H1 (cell line): Measurements from ENCODE around the gene ZDHHC3. TPM values are rescaled to one million over a fixed set of nuclear protein-coding genes. Genes with fewer than 3 reads are reported as not detected.

Experiments
- CTCF ChIA-PET: fragments of 300-600 bp; sonication (Branson Sonifier 250); formaldehyde crosslinking; loops from one replicate; lab custom pipeline; 2021; ENCODE audit not compliant: partially characterized antibody; lab: Charles Lee
- POLR2A ChIA-PET: fragments of 300-600 bp; sonication (Branson Sonifier 250); formaldehyde crosslinking; loops from one replicate; lab custom pipeline; 2021; ENCODE audit warnings: inconsistent platforms; ENCODE audit not compliant: partially characterized antibody; lab: Charles Lee
- DNase-seq, 2 experiments: peaks; one replicate each; pipeline versions ENCODE4 v3.0.0 to v3.0.0-alpha.2; 2010 to 2022; ENCODE audit warnings: low spot score in 2 of 2, low read depth in 1 of 2, mixed read lengths in 1 of 2
- FAIRE-seq: peaks from 2 replicates; lab custom pipeline; 2011; peaks lifted over from hg19 to GRCh38; lab: Jason Lieb, UNC
- H2AFZ ChIP-seq: 2 replicates; pipeline ENCODE4 v1.8.1; 2012; ENCODE audit warnings: low read length, inconsistent platforms
- H2AK5ac ChIP-seq: 2 replicates; pipeline ENCODE4 v1.6.1; 2013; ENCODE audit warnings: low read depth, low read length
- H2BK120ac ChIP-seq: replicated peaks from 2 replicates; pipeline ENCODE3; 2013; ENCODE audit warnings: low read depth, low read length, inconsistent platforms
- H2BK12ac ChIP-seq: 2 replicates; pipeline ENCODE4 v1.6.1; 2013; ENCODE audit warnings: low read depth, low read length
- H2BK15ac ChIP-seq: 2 replicates; pipeline ENCODE4 v1.6.1; 2013; ENCODE audit warnings: low read length
- H2BK20ac ChIP-seq: 2 replicates; pipeline ENCODE4 v1.6.1; 2013; ENCODE audit warnings: low read length
- H2BK5ac ChIP-seq: 2 replicates; pipeline ENCODE4 v1.6.1; 2013; ENCODE audit warnings: low read depth, low read length
- H3K14ac ChIP-seq: 2 replicates; pipeline ENCODE4 v1.6.1; 2013; ENCODE audit warnings: inconsistent platforms; ENCODE audit not compliant: insufficient read length
- H3K18ac ChIP-seq: 2 replicates; pipeline ENCODE4 v1.6.1; 2013; ENCODE audit warnings: low read length; ENCODE audit errors: extremely low read depth
- H3K23ac ChIP-seq: 2 replicates; pipeline ENCODE4 v1.6.1; 2013; ENCODE audit warnings: inconsistent platforms; ENCODE audit not compliant: insufficient read length
- H3K23me2 ChIP-seq: 2 replicates; pipeline ENCODE4 v1.6.1; 2013; ENCODE audit warnings: low read depth, low read length
- H3K27ac ChIP-seq: 2 replicates; pipeline ENCODE4 v1.6.1; 2011; ENCODE audit warnings: low read depth, low read length, inconsistent platforms
- H3K27me3 ChIP-seq, 4 experiments: replicated peaks in 1 of 4; 1 replicate in 1 of 4; 2 replicates in 3 of 4; pipeline versions ENCODE4 v1.6.1 to v1.8.1; 2011 to 2013; ENCODE audit warnings: low read length in 3 of 4, mild to moderate bottlenecking in 3 of 4, inconsistent platforms in 2 of 4, mixed read lengths in 2 of 4, moderate library complexity in 1 of 4; ENCODE audit not compliant: control insufficient read depth in 3 of 4, insufficient read depth in 3 of 4; ENCODE audit errors: extremely low read depth in 1 of 4
- H3K36me3 ChIP-seq, 4 experiments: 2 replicates each; pipeline versions ENCODE4 v1.6.1 to v1.8.1; 2011 to 2013; ENCODE audit warnings: mild to moderate bottlenecking in 4 of 4, low read length in 3 of 4, moderate library complexity in 2 of 4, control low read depth in 1 of 4, inconsistent platforms in 1 of 4; ENCODE audit not compliant: insufficient read depth in 4 of 4, control insufficient read depth in 2 of 4
- H3K4ac ChIP-seq: replicated peaks from 2 replicates; pipeline ENCODE3; 2013; ENCODE audit warnings: low read length, low read depth, mixed read lengths, inconsistent platforms; ENCODE audit not compliant: insufficient read length
- H3K4me1 ChIP-seq, 4 experiments: replicated peaks in 1 of 4; 1 replicate in 1 of 4; 2 replicates in 3 of 4; pipeline versions ENCODE4 v1.6.1 to v1.8.1; 2011 to 2013; ENCODE audit warnings: low read length in 3 of 4, inconsistent platforms in 2 of 4, mixed read lengths in 1 of 4; ENCODE audit not compliant: insufficient read depth in 4 of 4, control insufficient read depth in 3 of 4
- H3K4me2 ChIP-seq, 2 experiments: 2 replicates each; pipeline versions ENCODE4 v1.6.1 to v1.8.1; 2011 to 2013; ENCODE audit warnings: low read depth in 2 of 2, low read length in 2 of 2, control low read depth in 1 of 2, inconsistent platforms in 1 of 2, mild to moderate bottlenecking in 1 of 2; ENCODE audit not compliant: insufficient read depth in 1 of 2
- H3K4me3 ChIP-seq, 4 experiments: fragments of 200-600, 300-600 bp in 1 of 4; sonication (generic), shearing (Covaris generic), sonication (Bioruptor Twin) in 1 of 4; 2 replicates each; pipeline versions ENCODE4 v1.5.1 to v1.8.1; 2011 to 2016; ENCODE audit warnings: low read length in 4 of 4, low read depth in 3 of 4, control low read depth in 2 of 4, inconsistent platforms in 2 of 4, mild to moderate bottlenecking in 2 of 4, mixed read lengths in 1 of 4, moderate library complexity in 1 of 4; ENCODE audit not compliant: insufficient read depth in 2 of 4; ENCODE audit errors: extremely low read depth in 1 of 4
- H3K56ac ChIP-seq: replicated peaks from 2 replicates; pipeline ENCODE3; 2013; ENCODE audit warnings: low read depth, mild to moderate bottlenecking, mixed read lengths, low read length, inconsistent platforms; ENCODE audit not compliant: insufficient read length
- H3K79me1 ChIP-seq: 2 replicates; pipeline ENCODE4 v1.6.1; 2013; ENCODE audit warnings: low read depth, low read length, control low read depth
- H3K79me2 ChIP-seq, 2 experiments: 2 replicates each; pipeline versions ENCODE4 v1.6.1 to v1.8.1; 2012 to 2013; ENCODE audit warnings: low read length in 2 of 2, mild to moderate bottlenecking in 2 of 2, inconsistent platforms in 1 of 2; ENCODE audit not compliant: insufficient read depth in 2 of 2, control insufficient read depth in 1 of 2
- H3K9ac ChIP-seq, 4 experiments: replicated peaks in 1 of 4; 1 replicate in 1 of 4; 2 replicates in 3 of 4; pipeline versions ENCODE4 v1.6.1 to v1.8.1; 2011 to 2013; ENCODE audit warnings: low read depth in 3 of 4, low read length in 3 of 4, control low read depth in 2 of 4, mild to moderate bottlenecking in 2 of 4, moderate library complexity in 2 of 4, inconsistent platforms in 1 of 4; ENCODE audit errors: extremely low read depth in 1 of 4
- H3K9me3 ChIP-seq, 2 experiments: 2 replicates each; pipeline versions ENCODE4 v1.6.1 to v1.8.1; 2012 to 2013; ENCODE audit warnings: mild to moderate bottlenecking in 2 of 2, moderate library complexity in 2 of 2, control low read depth in 1 of 2, inconsistent platforms in 1 of 2, low read depth in 1 of 2, low read length in 1 of 2, mixed read lengths in 1 of 2; ENCODE audit not compliant: insufficient read depth in 2 of 2
- H4K20me1 ChIP-seq, 2 experiments: replicated peaks in 1 of 2; 2 replicates each; pipeline versions ENCODE3 to v1.8.1; 2011 to 2013; ENCODE audit warnings: inconsistent platforms in 2 of 2, low read length in 2 of 2, mild to moderate bottlenecking in 1 of 2; ENCODE audit not compliant: insufficient read depth in 2 of 2, control insufficient read depth in 1 of 2
- H4K5ac ChIP-seq: 2 replicates; pipeline ENCODE4 v1.6.1; 2013; ENCODE audit warnings: low read length, low read depth, mixed read lengths, inconsistent platforms; ENCODE audit not compliant: insufficient read length
- H4K8ac ChIP-seq: 2 replicates; pipeline ENCODE4 v1.8.0; 2013; ENCODE audit warnings: mild to moderate bottlenecking, moderate library complexity, low read length, inconsistent platforms; ENCODE audit not compliant: insufficient read depth; ENCODE audit errors: extremely low read depth
- H4K91ac ChIP-seq: replicated peaks from 2 replicates; pipeline ENCODE3; 2013; ENCODE audit warnings: low read length, mixed read lengths, inconsistent platforms; ENCODE audit not compliant: insufficient read length
- CEBPB ChIP-seq: IDR thresholded peaks from 2 replicates; pipeline ENCODE4 v1.6.1; 2012; ENCODE audit warnings: low read depth, low read length
- KDM1A ChIP-seq: fragments of 200-600, 300-600 bp; sonication (generic); IDR thresholded peaks from 2 replicates; pipeline ENCODE4 v1.7.1; 2016; ENCODE audit warnings: mild to moderate bottlenecking, low read length, borderline replicate concordance
- POLR2AphosphoS5 ChIP-seq: IDR thresholded peaks from 2 replicates; pipeline ENCODE4 v1.6.1; 2011; ENCODE audit warnings: low read depth, low read length
- YY1 ChIP-seq: IDR thresholded peaks from 2 replicates; pipeline ENCODE4 v1.6.1; 2011; ENCODE audit warnings: low read depth, mild to moderate bottlenecking, low read length
- WGBS, 2 experiments: shearing (Covaris generic) in 1 of 2; methylation state at CpG; one replicate each; pipeline versions ENCODE4 v1.1.6 to v1.1.7; 2013 to 2015; ENCODE audit warnings: low lambda C conversion rate in 2 of 2, mixed read lengths in 2 of 2, inconsistent platforms in 1 of 2, low coverage in 1 of 2, missing lambda C conversion rate in 1 of 2; ENCODE audit not compliant: insufficient replicate concordance in 2 of 2, insufficient coverage in 1 of 2, insufficient read length in 1 of 2; ENCODE audit errors: extremely low coverage in 1 of 2, missing lambda C conversion rate in 1 of 2; 5-methylcytosine and 5-hydroxymethylcytosine counted together
- polyA plus RNA-seq, 7 experiments: library from polyadenylated mRNA; depleted of rRNA in 3 of 7; stranded (reverse) in 5 of 7; unstranded in 2 of 7; fragments of >200 nt in 5 of 7; fragments of 200-250 nt in 2 of 7; gene quantifications; 1 replicate in 5 of 7; 2 replicates in 1 of 7; 4 replicates in 1 of 7; pipeline versions ENCODE4 v1.2.1 to v1.2.3, GENCODE V29; 2011 to 2013; ENCODE audit warnings: missing spikeins in 2 of 7, mixed read lengths in 2 of 7
- total RNA-seq: library from RNA; stranded (reverse); fragmentation: NEBNext Ultra II Directional; extraction: Animal tissue kit (Norgen Biotek cat#: 25700); gene quantifications from 2 replicates; pipeline ENCODE4 v1.2.1, GENCODE V29; 2021

ZDHHC3 gene
- total and polyA plus RNA-seq, 2 of the 8 experiments (the other 6 are each of a cell fraction or from before 2014, with no cell fraction given) = 77.4 to 88.7 TPM

- Histone ChIP-seq H2AFZ (no peak overlapping the region), H2BK5ac (no peak overlapping the region), H3K79me2 (no peaks in the 10 kb centered on the region), H3K56ac (no peak overlapping the region), H3K36me3 (peaks cover 17 to 76% (median 62%) of the 10 kb centered on the region in 4 experiments), H2BK15ac (no peak overlapping the region), H3K18ac (no peak overlapping the region), H2AK5ac (no peak overlapping the region), H4K20me1 (peaks cover 3 to 7% of the 10 kb centered on the region in 2 experiments), H3K14ac (no peak overlapping the region), H4K5ac (no peak overlapping the region), H3K27ac (no peak overlapping the region), H3K23me2 (no peaks in the 10 kb centered on the region), H2BK20ac (no peak overlapping the region), H3K9ac (no peak overlapping the region), H3K4me1 (no peaks in the 10 kb centered on the region), H3K23ac (no peak overlapping the region), H4K8ac (no peak overlapping the region), H4K91ac (no peak overlapping the region), H2BK12ac (no peak overlapping the region), H3K4ac (no peak overlapping the region), H3K9me3 (peaks cover 4 to 11% of the 10 kb centered on the region in 2 experiments; a peak in 3 of 4 replicates), H3K4me2 (no peak overlapping the region), H3K4me3 (no peak overlapping the region), H3K27me3 (no peaks in the 10 kb centered on the region), H3K79me1 (no peaks in the 10 kb centered on the region; the same call in 1 of the 2 replicates), H2BK120ac (no peak overlapping the region)
- ChIA-PET POLR2A (no interaction called here), CTCF (interaction anchor here (0.6 to 5.5 kb wide), 2 partner anchors 12 kb away, joined by 3 to 37 read pairs; no protein-coding TSS in a partner anchor)
- no peak for FAIRE-seq
- 93% methylated on average over 2 of the region's 2 CpGs; no CpG with 5 or more reads in 1 of the 2 experiments for WGBS, 2 experiments
- no peak for DNase-seq
- TF ChIP-seq YY1 (no peak), POLR2AphosphoS5 (no peak), KDM1A (no peak), CEBPB (no peak)
These were observed 27.9 kb upstream of the ZDHHC3 start for GRCh38 chr3:45003859-45004258.
